Fibroblast of villous mesenchyme (primary cell): ENCODE measurements around the gene CHP2. TPM values are rescaled to one million over a fixed set of nuclear protein-coding genes. Genes with fewer than 3 reads are reported as not detected.
A peak's percentile ranks its signal among the peaks of the same experiment; 100 is the strongest.

Experiments
- DNase-seq: peaks from one replicate; pipeline ENCODE4 v3.0.0-alpha.2; 2010; ENCODE audit warnings: low read depth
- H3K4me3 ChIP-seq: 2 replicates; pipeline ENCODE4 v1.5.1; 2011; ENCODE audit warnings: low read depth, mild to moderate bottlenecking, low read length
- CTCF ChIP-seq: IDR thresholded peaks from 2 replicates; pipeline ENCODE4 v1.5.1; 2012; ENCODE audit warnings: low read depth, mild to moderate bottlenecking, low read length; ENCODE audit not compliant: insufficient read depth
- total RNA-seq: library from RNA; depleted of rRNA; stranded (reverse); fragments of >200 nt; gene quantifications from 2 replicates; pipeline ENCODE4 v1.2.3, GENCODE V29; 2012

CHP2 gene
- total RNA-seq, 1 donor: not detected

- no peak overlapping the region for H3K4me3 ChIP-seq
- TF ChIP-seq CTCF: peak; percentile 48
- DNase-seq: peak; percentile 7
Measured at GRCh38 chr16:23803591-23804123, 48.8 kb downstream of the CHP2 start.

GRCh38 chr16:23807028-23807427, 52.2 kb downstream of the CHP2 start:
- DNase-seq: no peak
- no peak for TF ChIP-seq CTCF
- no peak overlapping the region for H3K4me3 ChIP-seq

Other genes with a start within 250 kb of the CHP2 start
- 21.6 and 24.2 TPM in 2 replicates for gene GGA2, start 244.5 kb upstream of the CHP2 start, total RNA-seq
- 36.3 and 38.7 TPM in 2 replicates for gene EARS2, start 197.7 kb upstream of the CHP2 start, total RNA-seq
- 90.8 and 137 TPM in 2 replicates for gene UBFD1, start 197.3 kb upstream of the CHP2 start, total RNA-seq
- 78.9 and 98.4 TPM in 2 replicates for gene NDUFAB1, start 158.7 kb upstream of the CHP2 start, total RNA-seq
- gene PALB2, start 113.7 kb upstream of the CHP2 start, total RNA-seq: 18.0 and 22.0 TPM in 2 replicates
- 31.9 and 47.1 TPM in 2 replicates for gene DCTN5, start 113.6 kb upstream of the CHP2 start, total RNA-seq
- gene PLK1, start 76.1 kb upstream of the CHP2 start, total RNA-seq: 12.6 and 24.6 TPM in 2 replicates
- 0.43 TPM in 1 of 2 replicates, not detected in the other for gene ERN2, start 41.8 kb upstream of the CHP2 start, total RNA-seq
- under 0.01 TPM in 1 of 2 replicates, not detected in the other for gene PRKCB, start 81.0 kb downstream of the CHP2 start, total RNA-seq